Medulla oblongata (tissue), 1 donor: ENCODE data around the gene RAB38.

Experiments
- DNase-seq: peaks from one replicate; pipeline ENCODE4 v3.0.0-alpha.2; 2015; ENCODE audit errors: extremely low spot score

RAB38 gene

GRCh38 chr11:88174709-88175568 is at the start of gene RAB38:
RAB38 (minus strand) TSS chr11:88175443; CDS start chr11:88175384, 59 bp downstream.
- DNase-seq: peak; percentile 23

- DNase-seq: no peak
Measured at GRCh38 chr11:88213406-88213805, 38.2 kb upstream of the RAB38 start.

GRCh38 chr11:88212300-88212699 is 37.1 kb upstream of the RAB38 start:
- DNase-seq: no peak

GRCh38 chr11:88208745-88209144 is 33.5 kb upstream of the RAB38 start:
- peak; percentile 24 for DNase-seq

- DNase-seq: no peak
Measured at GRCh38 chr11:88206751-88207150, 31.5 kb upstream of the RAB38 start.

GRCh38 chr11:88204353-88204752 is 29.1 kb upstream of the RAB38 start:
- DNase-seq: no peak

GRCh38 chr11:88203604-88204003 is 28.4 kb upstream of the RAB38 start:
- DNase-seq: no peak

GRCh38 chr11:88202498-88202897 is 27.3 kb upstream of the RAB38 start:
- DNase-seq: no peak

GRCh38 chr11:88196393-88196792 is 21.1 kb upstream of the RAB38 start:
- DNase-seq: no peak

GRCh38 chr11:88195908-88196307 is 20.7 kb upstream of the RAB38 start:
- no peak for DNase-seq

- DNase-seq: no peak
Measured at GRCh38 chr11:88194990-88195389, 19.7 kb upstream of the RAB38 start.

GRCh38 chr11:88193278-88193677 is 18.0 kb upstream of the RAB38 start:
- DNase-seq: no peak

GRCh38 chr11:88188932-88189253 is 13.7 kb upstream of the RAB38 start:
- DNase-seq: no peak

- DNase-seq: no peak
Measured at GRCh38 chr11:88188251-88188931, 13.1 kb upstream of the RAB38 start.

- DNase-seq: no peak
Measured at GRCh38 chr11:88183233-88183632, 8.0 kb upstream of the RAB38 start.

GRCh38 chr11:88181776-88182175 is 6.5 kb upstream of the RAB38 start:
- DNase-seq: no peak

- DNase-seq: no peak
Measured at GRCh38 chr11:88179971-88180629, 4.9 kb upstream of the RAB38 start.

GRCh38 chr11:88179141-88179540 is 3.9 kb upstream of the RAB38 start:
- DNase-seq: no peak

GRCh38 chr11:88178191-88178590 is 2.9 kb upstream of the RAB38 start:
- no peak for DNase-seq

- DNase-seq: no peak
Measured at GRCh38 chr11:88175569-88176075, 379 bp upstream of the RAB38 start.

GRCh38 chr11:88173956-88174355 is 1.3 kb downstream of the RAB38 start:
- DNase-seq: no peak

- DNase-seq: no peak
Measured at GRCh38 chr11:88171982-88172381, 3.3 kb downstream of the RAB38 start.

GRCh38 chr11:88170673-88171072 is 4.6 kb downstream of the RAB38 start:
- DNase-seq: no peak
